GM19372 (cell line): ENCODE results near the gene MRPL39.

Experiments used
- ATAC-seq: cut with Tn5 transposase; IDR thresholded peaks from one replicate; pipeline ENCODE4 v1.9.1; 2021; ENCODE audit warnings: mild to moderate bottlenecking, low read depth, moderate library complexity; ENCODE audit not compliant: unreplicated experiment

MRPL39 gene

DNA sequence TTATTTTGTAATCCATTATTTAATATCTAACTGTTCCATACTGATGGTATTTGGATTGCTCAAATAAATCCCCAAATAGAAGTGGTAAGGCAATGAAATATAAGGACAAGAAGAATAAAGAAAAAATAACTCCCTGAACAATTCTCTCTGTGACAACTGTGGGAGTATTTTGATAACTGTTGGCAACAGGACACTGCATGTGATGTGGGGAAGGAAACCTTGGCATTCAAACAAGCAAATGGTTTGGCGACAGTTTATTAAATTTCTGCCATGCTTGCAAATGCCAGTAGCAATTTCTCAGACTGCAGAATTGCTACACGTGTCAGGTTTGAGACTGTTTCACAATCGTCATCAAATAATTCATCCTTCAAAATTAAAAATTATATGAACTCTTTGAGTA is 8.6 kb upstream of the MRPL39 start:
- no peak for ATAC-seq

DNA sequence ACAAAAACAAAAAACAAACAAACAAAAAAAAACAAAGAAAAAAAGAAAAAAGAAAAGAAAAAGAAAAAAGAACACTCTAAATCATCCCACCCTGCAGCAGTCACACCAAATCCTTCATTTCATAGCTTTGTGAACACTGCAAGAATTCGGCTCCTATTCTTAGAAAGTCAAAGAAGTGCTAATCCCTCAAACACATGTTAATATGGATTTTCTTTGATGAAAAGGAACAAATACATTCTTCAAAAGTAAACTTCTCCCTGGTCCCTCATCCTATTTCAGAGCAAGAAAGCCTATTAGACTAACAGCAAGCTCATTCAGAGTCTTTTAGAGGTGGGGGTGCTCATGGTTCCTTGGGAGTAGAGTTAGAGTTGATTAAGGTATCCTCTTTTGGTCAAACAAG is 7.2 kb upstream of the MRPL39 start:
- no peak for ATAC-seq

- peak; percentile 74 for ATAC-seq
Measured at GRCh38 chr21:25608044-25608737, 910 bp upstream of the MRPL39 start.

- no peak for ATAC-seq
Measured at GRCh38 chr21:25589887-25590286, 17.4 kb downstream of the MRPL39 start.

GRCh38 chr21:25586791-25587190 is 20.5 kb downstream of the MRPL39 start:
- ATAC-seq, result no peak

- ATAC-seq, result no peak
Measured at GRCh38 chr21:25586326-25586725, 21.0 kb downstream of the MRPL39 start.

DNA sequence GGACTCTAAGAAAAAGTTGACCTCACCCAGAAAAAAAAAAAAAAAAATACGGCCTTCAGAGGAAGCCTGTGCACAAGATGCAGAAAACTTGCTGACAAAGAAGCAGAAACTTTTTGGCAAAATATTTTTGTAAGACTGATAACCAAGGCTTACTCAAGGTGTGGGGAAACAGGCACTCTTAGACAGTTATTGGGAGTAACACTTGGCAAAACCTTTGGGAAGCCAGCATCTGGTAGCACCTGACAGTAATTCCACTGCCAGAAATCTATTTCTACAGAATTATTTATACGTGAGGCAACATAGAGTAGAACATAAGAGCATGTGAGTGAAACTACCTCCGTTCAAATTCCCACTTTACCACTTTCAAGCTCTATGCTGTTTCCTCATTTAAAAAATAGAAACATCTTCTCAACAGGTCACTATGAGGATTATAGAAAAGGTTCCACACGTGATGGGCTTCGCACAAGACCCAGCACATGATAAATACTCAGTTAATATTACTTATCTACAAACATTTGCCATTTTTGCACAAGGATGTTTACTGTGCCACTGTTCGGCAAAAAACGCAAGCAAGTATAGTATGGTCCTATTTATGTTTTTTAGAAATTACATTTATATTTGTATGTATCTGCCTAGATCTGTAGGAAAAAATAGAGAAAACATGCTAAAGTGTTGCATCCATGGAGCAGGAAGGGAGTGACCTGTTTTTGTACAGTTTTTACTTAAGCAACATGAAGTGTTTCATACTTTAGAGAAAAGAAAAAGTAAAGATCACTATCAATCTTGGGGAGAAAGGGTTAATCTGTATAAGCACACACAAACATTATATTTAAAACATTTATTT is 22.2 kb downstream of the MRPL39 start:
- no peak for ATAC-seq

DNA sequence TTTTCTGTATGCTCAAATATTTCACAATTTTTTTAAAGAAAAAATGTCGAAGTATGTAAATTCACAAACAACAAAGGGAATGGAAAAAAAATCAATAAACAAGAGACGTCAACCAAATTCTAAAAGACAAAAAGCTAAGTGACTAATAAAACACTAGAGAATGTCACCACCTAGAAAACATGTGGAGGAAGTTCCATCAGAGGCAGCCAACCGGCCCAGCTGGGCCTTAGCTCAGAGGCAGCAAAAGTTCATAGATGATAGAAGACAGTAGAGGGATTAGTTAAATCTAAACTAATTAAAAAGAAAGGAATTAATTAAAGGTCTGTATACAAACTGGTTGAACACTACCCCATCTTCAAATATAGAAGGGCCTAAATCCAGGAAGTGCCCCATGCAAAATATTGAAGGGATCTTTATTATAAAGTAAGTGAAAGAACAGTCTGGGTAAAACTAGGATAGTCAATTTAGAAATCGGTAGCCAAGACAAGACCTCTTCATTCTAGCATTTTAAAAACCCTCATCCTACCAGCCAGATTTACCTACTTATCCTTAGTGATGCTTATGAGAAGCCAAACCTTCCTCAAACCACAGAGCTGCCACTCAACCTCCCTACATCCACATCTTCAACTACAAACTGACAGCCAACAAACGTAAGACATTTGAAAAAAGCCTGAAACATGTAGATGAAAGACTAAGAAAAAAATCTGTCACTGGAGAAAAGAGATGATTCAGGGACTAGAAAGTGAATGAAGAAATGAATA is 23.7 kb downstream of the MRPL39 start:
- no peak for ATAC-seq

- no peak for ATAC-seq
Measured at GRCh38 chr21:25582888-25583287, 24.4 kb downstream of the MRPL39 start.

- no peak for ATAC-seq
Measured at GRCh38 chr21:25582164-25582790, 25.0 kb downstream of the MRPL39 start.

DNA sequence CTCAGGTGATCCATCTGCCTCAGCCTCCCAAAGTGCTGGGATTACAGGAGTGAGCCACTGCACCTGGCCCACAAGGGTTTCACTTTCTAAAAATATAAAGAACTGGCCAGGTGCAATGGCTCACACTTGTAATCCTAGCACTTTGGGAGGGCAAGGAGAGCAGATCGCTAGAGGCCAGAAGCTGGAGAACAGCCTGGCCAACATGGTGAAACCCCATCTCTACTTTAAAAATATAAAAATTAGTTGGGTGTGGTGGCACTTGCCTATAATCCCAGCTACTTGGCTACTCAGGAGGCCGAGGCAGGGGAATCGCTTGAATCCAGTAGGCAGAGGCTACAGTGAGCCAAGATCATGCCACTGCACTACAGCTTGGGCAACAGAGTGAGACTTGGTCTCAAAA is 25.7 kb downstream of the MRPL39 start:
- ATAC-seq, result no peak

GRCh38 chr21:25580912-25581260 is 26.4 kb downstream of the MRPL39 start:
- no peak for ATAC-seq

GRCh38 chr21:25579226-25580013 is 27.9 kb downstream of the MRPL39 start:
- ATAC-seq, result no peak

- ATAC-seq, result no peak
Measured at GRCh38 chr21:25578056-25578961, 29.0 kb downstream of the MRPL39 start.

DNA sequence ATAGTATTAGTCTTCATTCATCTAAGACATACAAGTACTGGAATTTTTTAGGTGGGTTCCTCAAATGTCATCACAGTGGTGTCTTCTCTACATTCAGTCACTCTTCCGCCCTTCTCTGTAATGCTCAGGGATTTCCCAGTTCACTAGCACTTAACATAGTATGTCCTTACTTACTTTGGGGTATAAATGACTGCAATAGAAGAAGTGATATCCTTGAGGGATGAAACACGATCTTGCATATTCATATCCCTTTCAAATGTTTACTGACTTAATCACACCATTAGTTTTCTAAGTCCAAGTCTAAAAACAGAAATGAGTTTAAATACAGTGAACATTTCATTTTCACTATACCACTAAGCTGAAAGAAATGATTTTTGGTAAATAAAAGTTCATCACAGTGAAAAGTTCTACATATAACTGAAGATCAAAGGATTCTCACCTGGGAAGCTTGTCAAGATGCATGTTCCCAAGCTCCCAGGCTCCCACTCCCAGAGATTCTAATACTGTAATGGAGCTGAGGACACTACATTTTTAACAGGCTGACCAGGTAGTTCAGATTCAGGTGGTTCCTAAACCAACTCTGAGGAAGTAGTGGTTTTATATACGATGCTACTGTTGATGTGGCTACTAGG is 29.7 kb downstream of the MRPL39 start:
- ATAC-seq, result no peak

DNA sequence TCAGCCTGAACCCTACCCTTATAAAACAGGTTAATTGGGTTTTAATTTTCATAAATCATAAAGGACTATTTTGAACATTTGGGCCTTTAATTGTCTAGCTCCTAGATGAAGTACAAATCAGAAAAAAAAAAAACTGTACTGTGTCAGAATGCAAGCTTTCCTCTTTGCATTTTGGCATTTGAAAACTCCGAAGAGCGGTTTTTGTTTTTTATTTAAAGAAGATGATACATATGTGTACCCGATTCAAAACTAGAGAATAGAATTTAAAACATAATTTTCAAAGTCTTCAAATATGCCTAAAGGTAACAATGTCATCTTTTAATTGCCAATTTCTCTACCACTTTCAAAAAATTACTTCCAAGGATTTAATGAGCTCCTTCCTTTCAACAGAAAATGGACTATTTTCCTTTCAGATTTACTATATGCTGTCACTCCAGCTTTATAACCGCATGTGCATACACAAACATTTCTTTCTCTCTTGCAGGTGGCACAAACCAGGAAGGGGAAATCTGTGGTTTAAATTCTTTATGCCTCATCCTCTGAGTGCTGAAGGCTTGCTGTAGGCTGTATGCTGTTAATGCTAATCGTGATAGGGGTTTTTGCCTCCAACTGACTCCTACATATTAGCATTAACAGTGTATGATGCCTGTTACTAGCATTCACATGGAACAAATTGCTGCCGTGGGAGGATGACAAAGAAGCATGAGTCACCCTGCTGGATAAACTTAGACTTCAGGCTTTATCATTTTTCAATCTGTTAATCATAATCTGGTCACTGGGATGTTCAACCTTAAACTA is 33.7 kb downstream of the MRPL39 start:
- ATAC-seq, result peak; percentile 28

DNA sequence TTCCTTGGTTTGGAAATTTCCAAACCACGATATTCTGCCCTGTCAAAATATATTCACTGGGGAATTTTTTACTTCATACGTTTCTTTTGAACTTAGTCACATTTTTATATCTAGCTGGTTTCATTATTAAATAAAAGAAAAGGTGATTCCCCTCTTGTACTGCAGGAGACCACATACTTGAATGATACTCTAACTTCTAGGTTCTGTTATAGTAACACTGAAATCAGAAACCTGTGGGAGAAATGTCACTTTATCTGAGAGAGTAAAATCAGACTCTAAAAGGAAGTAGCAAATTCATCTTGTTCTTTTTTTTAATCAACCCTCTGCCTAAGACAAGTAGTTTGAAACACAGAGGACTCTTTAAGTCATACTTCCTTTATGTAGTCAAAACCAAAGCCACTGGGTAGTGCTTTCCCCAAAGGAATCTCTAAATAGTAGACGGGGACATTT is 34.4 kb downstream of the MRPL39 start:
- ATAC-seq, result peak; percentile 49

DNA sequence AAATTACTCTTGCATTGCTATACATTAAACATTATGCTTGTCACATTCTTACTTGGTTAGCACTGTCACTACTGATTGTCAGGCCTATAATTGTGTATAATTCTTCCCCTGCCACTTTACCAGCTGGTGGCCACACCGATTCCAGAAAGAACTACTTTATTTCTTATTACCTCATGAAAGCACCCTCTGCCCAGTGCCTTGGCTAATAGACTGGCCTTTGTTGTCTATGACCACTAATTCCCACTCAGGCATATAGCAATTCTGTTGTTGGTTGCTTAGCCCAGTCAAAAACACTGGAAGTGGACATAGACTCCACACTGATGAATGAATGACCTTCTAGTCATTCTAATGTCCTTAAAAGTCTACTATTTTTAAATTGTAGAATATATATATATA is 35.6 kb downstream of the MRPL39 start:
- no peak for ATAC-seq
